ENCODE results near the gene PIGX.

DNA sequence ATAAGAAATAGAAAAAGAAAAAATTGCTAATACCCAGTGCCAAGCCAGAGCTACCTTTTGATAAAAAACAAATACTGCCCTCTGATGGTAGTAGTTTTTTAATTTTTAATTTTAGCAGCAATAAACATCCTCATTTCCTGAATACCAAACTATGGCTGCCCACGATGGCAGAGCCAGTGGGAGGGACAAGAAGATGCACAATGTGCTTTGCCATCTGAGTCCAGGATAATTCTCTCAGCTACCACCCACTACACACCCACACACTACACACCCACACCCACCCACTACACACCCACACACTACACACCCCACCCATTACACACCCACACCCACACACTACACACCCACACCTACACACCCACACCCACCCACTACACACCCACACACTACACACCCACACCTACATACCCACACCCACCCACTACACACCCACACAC lies 18.0 kb upstream of the PIGX start:
- no peak for TF ChIP-seq POLR2A (IDR thresholded peaks at IDR 0.05; ENCODE audit: low read depth, low read length)
- no peak for TF ChIP-seq CEBPB (IDR thresholded peaks at IDR 0.05; ENCODE audit: low read depth, low read length)
- TF ChIP-seq, protein P1, sequence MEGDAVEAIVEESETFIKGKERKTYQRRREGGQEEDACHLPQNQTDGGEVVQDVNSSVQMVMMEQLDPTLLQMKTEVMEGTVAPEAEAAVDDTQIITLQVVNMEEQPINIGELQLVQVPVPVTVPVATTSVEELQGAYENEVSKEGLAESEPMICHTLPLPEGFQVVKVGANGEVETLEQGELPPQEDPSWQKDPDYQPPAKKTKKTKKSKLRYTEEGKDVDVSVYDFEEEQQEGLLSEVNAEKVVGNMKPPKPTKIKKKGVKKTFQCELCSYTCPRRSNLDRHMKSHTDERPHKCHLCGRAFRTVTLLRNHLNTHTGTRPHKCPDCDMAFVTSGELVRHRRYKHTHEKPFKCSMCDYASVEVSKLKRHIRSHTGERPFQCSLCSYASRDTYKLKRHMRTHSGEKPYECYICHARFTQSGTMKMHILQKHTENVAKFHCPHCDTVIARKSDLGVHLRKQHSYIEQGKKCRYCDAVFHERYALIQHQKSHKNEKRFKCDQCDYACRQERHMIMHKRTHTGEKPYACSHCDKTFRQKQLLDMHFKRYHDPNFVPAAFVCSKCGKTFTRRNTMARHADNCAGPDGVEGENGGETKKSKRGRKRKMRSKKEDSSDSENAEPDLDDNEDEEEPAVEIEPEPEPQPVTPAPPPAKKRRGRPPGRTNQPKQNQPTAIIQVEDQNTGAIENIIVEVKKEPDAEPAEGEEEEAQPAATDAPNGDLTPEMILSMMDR (conservative IDR thresholded peaks at IDR 0.05; ENCODE audit: low read depth, low read length) = no peak
- no peak for TF ChIP-seq SMC3 (IDR thresholded peaks at IDR 0.05; ENCODE audit: low read depth, low read length)
- TF ChIP-seq RCOR1 (IDR thresholded peaks at IDR 0.05; ENCODE audit: insufficient replicate concordance, low read length) = no peak
- no peak for TF ChIP-seq NFE2L2 (IDR thresholded peaks at IDR 0.05; ENCODE audit: low read depth, low read length)
- no peak for TF ChIP-seq RAD21 (IDR thresholded peaks at IDR 0.05; ENCODE audit: low read length)
